Measurements from ENCODE around the gene DHX15.

GRCh38 chr4:24561438-24562139, 22.8 kb downstream of the DHX15 start:
- TF ChIP-seq, protein P1, sequence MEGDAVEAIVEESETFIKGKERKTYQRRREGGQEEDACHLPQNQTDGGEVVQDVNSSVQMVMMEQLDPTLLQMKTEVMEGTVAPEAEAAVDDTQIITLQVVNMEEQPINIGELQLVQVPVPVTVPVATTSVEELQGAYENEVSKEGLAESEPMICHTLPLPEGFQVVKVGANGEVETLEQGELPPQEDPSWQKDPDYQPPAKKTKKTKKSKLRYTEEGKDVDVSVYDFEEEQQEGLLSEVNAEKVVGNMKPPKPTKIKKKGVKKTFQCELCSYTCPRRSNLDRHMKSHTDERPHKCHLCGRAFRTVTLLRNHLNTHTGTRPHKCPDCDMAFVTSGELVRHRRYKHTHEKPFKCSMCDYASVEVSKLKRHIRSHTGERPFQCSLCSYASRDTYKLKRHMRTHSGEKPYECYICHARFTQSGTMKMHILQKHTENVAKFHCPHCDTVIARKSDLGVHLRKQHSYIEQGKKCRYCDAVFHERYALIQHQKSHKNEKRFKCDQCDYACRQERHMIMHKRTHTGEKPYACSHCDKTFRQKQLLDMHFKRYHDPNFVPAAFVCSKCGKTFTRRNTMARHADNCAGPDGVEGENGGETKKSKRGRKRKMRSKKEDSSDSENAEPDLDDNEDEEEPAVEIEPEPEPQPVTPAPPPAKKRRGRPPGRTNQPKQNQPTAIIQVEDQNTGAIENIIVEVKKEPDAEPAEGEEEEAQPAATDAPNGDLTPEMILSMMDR (IDR thresholded peaks at IDR 0.05) = no peak
- no peak for TF ChIP-seq POLR2A (IDR thresholded peaks at IDR 0.05)
